NOMO-1 (cell line): ENCODE results near the gene MYPN.
"Not testable (repeated sequence)": the region's sequence is repeated elsewhere in the genome, so short reads cannot be mapped to it uniquely, and the experiment has no call there.

ENCODE experiments used
- DNase-seq, 2 experiments: peaks; one replicate each; lab custom pipeline; 2025; ENCODE audit not compliant: unreplicated experiment in 2 of 2; lab: John Stamatoyannopoulos, UW

Gene MYPN

DNA sequence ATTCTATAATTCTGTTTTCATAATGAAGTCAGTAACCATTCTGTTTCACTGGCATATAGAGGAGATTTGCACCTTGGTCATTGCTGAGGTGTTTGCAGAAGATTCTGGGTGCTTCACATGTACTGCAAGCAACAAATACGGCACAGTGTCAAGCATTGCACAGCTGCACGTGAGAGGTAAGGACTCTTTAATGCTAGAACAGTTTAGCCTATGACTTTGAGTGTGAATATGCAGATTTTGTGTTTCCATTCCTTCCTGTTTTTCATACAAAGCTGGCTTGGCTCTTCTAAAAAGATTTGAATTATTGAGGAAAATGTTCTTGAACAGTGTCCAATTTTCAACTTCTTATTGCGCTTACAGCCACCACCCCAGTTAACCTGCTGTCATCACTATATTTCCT, 56.4 kb downstream of the MYPN start:
- no peak for DNase-seq

- DNase-seq, result no peak
These were observed 57.7 kb downstream of the MYPN start for GRCh38 chr10:68166871-68167585.

GRCh38 chr10:68167586-68168189, 58.4 kb downstream of the MYPN start:
- DNase-seq, result no peak

DNA sequence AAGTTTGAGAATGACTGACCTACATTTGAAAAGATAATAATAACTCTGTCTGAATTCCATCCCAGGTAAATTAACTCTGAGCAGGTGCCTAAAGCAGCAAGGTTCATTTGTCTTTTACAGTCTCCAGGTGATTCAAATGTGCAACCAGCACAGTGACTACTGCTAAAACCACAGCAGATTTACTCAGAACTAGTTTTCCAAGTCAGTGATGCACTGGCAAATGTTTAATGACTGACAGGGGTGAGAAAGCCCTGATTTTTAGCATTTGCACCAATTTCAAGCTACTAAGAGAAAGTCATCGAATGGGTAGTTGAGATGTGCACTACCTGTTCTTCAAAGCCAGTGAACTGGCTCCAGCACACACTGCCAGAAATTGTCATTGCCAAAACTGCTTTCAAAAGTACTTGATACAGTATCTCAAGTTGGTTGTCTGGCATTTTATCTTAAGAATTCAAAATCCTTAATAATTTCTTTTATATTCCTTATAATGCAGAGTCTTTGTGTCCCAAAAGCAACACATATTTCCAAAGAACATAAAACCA, 62.3 kb downstream of the MYPN start:
- no peak for DNase-seq

DNA sequence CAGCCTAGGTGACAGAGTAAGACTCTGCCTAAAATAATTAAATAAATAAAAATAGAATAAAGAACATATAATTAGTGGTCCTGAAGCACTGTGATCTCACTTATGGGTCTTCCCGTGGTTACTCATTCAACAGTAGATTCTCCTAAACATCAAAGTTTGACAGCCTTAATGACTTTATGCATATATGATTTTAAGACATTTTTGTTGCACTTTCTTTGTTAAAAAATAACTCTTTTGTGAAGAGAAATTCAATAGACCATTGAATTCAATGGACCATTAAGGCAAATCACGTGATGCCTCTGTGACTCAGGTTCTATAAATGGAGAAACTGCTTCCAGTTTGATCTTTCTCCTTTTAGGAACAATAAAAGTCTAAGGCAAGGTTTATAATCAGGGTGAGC, 63.0 kb downstream of the MYPN start:
- DNase-seq, result no peak

GRCh38 chr10:68175949-68176348, 66.7 kb downstream of the MYPN start:
- no peak for DNase-seq

DNA sequence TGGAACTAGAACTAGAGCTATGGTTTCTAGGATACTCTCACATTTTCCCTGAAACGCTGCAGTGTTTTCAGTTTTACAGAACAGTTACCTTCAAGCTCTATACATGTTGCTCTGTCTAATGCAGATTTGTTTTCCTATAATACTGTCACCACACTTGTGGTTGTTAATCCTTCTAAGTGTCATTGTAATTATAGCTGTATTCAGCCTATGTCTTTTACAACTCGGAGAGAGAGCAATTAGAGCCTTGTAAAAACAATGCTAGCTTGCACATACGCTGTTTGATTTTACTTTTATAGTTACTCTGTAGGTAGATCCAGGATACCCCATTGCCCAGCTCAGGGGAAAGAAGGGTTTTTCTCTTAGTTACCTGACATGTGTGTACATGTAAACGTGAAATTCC, 67.5 kb downstream of the MYPN start:
- DNase-seq, result no peak

DNA sequence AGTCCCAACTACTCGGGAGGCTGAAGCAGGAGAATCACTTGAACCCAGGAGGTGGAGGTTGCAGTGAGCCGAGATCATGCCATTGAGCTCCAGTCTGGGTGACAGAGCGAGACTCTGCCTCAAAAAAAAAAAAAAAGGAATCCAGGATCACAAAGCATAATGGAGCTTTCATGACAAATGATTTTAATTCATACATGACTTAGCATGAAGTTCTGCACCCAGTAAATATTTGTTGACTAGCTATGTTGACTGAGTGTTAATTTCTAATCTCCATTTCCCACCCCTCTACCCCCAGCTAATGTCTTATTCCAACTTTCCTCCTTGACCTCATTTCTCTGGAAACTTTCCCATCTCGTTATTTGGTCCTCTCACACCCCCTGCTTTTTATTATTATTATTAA, 69.3 kb downstream of the MYPN start:
- no peak for DNase-seq

DNA sequence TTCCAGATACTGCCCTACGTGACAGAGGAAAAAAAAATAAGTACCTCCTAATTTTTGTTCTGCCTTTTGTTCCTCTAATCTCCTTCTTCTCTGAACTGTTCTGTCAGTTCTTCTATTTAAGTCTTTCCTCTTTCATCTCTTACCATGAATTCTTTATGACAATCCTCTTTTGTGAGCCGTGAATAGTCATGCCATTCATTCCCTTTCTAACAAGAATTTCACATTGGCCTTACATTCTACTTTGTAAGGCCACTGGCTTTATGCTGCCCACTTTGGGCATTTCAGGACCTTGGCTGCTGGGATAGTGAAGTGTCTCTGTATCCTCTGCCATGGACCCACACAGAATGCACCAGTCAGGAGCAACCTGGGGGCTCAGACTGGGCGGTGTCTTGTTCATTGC, 69.7 kb downstream of the MYPN start:
- DNase-seq, result no peak

- DNase-seq, result no peak
These were observed 71.2 kb downstream of the MYPN start for GRCh38 chr10:68180490-68180889.

DNA sequence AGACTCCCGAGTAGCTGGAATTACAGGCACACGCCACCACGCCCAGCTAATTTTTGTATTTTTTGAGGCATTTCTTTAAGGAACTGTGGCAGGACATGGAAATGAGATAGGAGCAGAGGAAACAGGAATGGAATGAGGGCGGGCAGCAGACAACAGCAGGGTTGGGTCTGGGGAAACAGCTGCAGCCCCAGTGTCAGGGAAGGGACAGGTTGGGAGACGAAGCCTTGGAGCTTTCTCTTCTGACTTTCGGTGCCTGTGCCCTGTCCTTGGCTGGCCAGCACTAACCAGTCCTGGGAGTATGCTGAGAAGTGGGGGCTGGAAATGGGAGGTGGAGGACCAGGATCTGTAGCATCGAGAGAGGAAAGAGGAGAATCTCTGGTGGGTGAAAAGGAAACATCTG, 75.3 kb downstream of the MYPN start:
- no peak for DNase-seq

- DNase-seq, result no peak
These were observed 75.8 kb downstream of the MYPN start for GRCh38 chr10:68185085-68185484.

GRCh38 chr10:68188835-68189234, 79.5 kb downstream of the MYPN start:
- no peak for DNase-seq

GRCh38 chr10:68192113-68192512, 82.8 kb downstream of the MYPN start:
- DNase-seq, result no peak

DNA sequence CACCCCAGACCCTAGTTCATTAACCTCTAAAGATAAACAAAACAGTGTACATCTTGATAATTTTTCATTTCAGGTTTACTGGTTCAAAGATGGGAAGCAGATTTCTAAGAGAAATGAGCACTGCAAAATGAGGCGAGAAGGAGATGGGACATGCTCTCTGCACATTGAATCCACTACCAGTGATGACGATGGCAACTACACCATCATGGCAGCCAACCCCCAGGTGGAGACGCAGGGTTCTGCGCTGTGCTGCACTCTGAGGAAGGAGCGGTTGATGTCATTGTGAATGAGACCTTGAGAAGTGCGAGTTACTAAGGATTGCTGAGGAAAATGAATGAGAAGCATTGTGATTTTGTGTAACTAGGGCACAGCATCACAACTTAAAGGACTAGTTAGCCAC, 85.0 kb downstream of the MYPN start:
- DNase-seq, result no peak

DNA sequence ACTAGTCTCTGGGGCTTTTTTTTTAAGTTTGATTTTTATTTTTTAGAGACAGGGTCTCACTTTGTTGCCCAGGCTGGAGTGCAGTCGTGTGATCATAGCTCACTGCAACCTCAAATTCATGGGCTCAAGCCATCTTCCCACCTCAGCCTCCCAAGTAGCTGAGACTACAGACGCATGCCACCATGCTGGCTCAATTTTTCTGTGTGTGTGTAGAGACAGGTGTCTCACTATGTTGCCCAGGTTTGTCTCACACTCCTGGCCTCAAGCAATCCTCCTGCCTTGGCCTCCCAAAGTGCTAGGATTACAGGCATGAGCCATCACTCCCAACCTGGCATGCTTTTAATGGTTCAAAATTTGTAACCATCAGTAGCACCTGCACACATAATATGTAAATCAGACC, 86.5 kb downstream of the MYPN start:
- not testable (repeated sequence) for DNase-seq

GRCh38 chr10:68196701-68197100, 87.4 kb downstream of the MYPN start:
- no peak for DNase-seq

DNA sequence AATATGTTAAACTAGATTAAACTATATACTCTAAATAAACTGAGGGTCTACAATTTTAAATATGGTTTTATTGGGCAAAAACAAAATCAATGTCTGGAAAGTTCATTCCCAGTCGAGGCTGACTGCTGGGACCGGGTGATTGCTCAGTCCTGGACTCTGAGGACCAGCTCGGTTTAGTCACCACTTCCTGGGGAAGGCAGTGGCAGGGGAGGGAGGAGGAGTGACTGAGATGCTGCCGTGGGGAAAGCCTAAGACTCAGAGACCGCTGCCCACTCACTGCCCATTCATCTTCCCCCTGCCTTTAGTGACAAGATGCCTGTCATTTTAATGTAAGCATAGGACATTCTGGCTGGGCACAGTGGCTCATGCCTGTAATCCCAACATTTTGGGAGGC, 93.7 kb downstream of the MYPN start:
- DNase-seq, result peak; percentile 27 to 44

DNA sequence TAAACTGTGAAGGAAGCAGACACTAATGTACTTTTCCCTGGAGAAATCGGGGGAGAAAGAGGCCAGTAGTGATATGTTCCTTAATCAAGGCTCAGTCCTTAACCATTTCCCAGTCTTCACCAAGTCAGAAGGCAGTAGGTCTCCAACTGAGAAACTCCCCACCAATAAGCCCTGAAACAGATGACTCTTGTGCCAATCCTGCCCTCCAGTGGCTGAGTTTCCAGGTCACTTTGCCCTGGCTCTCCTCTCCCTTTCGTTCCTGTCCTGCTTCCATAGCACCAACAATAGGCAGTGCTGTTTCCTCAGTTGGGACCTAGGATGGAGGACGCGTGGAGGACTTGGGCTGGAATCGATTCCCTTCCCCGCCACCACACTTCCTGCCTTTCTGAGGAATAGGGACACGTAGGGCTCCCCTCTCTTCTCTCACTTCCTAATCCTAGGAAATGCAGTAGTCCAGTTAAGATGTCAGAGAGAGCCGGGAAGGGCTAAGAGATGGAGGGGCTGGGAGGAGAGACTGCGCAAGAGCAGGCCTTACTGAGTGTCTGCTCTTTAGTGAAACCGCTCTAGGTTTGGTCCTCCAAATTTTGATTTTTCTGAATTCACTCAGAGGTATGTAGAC, 99.2 kb downstream of the MYPN start:
- peak; percentile 18 to 19 for DNase-seq

- DNase-seq, result no peak
These were observed 102.4 kb downstream of the MYPN start for GRCh38 chr10:68211669-68212068.

DNA sequence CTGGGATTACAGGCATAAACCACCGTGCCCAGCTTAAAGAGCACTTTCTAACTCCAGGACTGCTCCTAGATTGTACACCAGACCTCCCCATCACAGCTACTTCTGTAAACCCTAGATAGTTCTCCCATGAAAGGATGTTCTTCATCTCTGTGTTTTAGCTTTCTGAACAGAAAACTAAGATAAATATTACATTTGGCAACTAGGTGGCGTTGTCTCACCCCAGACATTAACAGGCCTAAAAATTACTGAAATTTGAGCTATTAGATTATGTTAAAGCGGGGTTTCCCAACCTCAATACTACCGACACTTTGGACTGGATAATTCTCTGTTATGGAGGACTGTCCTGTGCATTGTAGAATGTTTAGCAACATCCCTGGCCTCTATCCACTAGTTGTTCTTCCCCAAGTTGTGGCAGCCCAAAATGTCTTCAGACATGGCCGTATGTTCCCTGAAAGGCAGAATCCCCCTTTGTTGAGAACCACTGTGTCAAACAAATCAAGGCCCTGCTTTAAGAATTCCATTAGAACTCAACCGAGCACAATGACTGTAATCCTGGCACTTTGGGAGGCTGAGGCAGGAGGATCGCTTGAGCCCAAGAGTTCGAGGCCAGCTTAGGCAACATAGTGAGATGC, 103.5 kb downstream of the MYPN start:
- peak; percentile 6 to 38 for DNase-seq

- DNase-seq, result no peak
These were observed 109.5 kb downstream of the MYPN start for GRCh38 chr10:68218786-68219185.
